Spinal cord (tissue), 10 donors: ENCODE measurements around the gene TLCD3A. TPM values are rescaled to one million over a fixed set of nuclear protein-coding genes. Genes with fewer than 3 reads are reported as not detected.

Experiments
- DNase-seq, 6 donors: peaks; one replicate each; pipeline versions ENCODE4 v3.0.0 to v3.0.0-alpha.2; 2013 to 2015; ENCODE audit warnings: low spot score in 6 of 6, low read depth in 4 of 6
- H3K27ac ChIP-seq: one replicate; pipeline ENCODE4 v1.5.1; 2013; ENCODE audit warnings: low read depth, low read length, control low read depth
- H3K27me3 ChIP-seq: one replicate; pipeline ENCODE4 v1.6.1; 2013; ENCODE audit warnings: low read length; ENCODE audit not compliant: control insufficient read depth, insufficient read depth
- H3K36me3 ChIP-seq: one replicate; pipeline ENCODE4 v1.6.1; 2013; ENCODE audit warnings: low read length; ENCODE audit not compliant: control insufficient read depth, insufficient read depth
- H3K4me1 ChIP-seq: one replicate; pipeline ENCODE4 v1.6.1; 2013; ENCODE audit warnings: low read length; ENCODE audit not compliant: control insufficient read depth, insufficient read depth
- H3K4me3 ChIP-seq: one replicate; pipeline ENCODE4 v1.5.1; 2013; ENCODE audit warnings: low read depth, low read length, control low read depth
- H3K9me3 ChIP-seq: one replicate; pipeline ENCODE4 v1.6.1; 2013; ENCODE audit warnings: low read length; ENCODE audit not compliant: control insufficient read depth, insufficient read depth
- WGBS: methylation state at CpG from one replicate; pipeline ENCODE4 v1.1.5; 2013; ENCODE audit warnings: missing lambda C conversion rate; ENCODE audit not compliant: insufficient coverage; 5-methylcytosine and 5-hydroxymethylcytosine counted together
- long read RNA-seq, 4 donors: transcript quantifications; one replicate each; lab custom pipeline, GENCODE V29; 2026
- polyA plus RNA-seq, 2 donors: library from polyadenylated mRNA; unstranded; fragments of 120-200 nt; gene quantifications; one replicate each; pipeline ENCODE4 v1.2.1, GENCODE V29; 2013; ENCODE audit not compliant: insufficient read length in 2 of 2
- total RNA-seq, 2 donors: library from RNA; depleted of rRNA in 1 of 2; stranded (reverse); fragments of 120-200 nt in 1 of 2; fragments of >200 nt in 1 of 2; gene quantifications; one replicate each; pipeline versions ENCODE4 v1.2.3 to v1.2.4, GENCODE V29; 2013 to 2014
- donor health status: healthy.

TLCD3A gene
- total RNA-seq (10 to 100 TPM; 11.3 to 17.7 TPM), polyA plus RNA-seq (10 to 100 TPM; 24.6 to 27.6 TPM)
- long read RNA-seq, donor 1, transcript FAM57A-202 (5 exons, 2,412 nt) = major isoform, 6 of 8 reads
- long read RNA-seq, donor 1, partial matches to known transcripts = 0 of 8 reads
- long read RNA-seq, donor 1, other reads (novel, unspliced or antisense) = 0 of 8 reads
- long read RNA-seq, donor 2, partial matches to known transcripts = 0 of 2 reads
- long read RNA-seq, donor 2, other reads (novel, unspliced or antisense) = 0 of 2 reads
- long read RNA-seq, donor 3, partial matches to known transcripts = 0 of 3 reads
- long read RNA-seq, donor 3, other reads (novel, unspliced or antisense) = 0 of 3 reads
- long read RNA-seq, donor 4, transcript FAM57A-202 (5 exons, 2,412 nt) = major isoform, 6 of 7 reads
- long read RNA-seq, donor 4, partial matches to known transcripts = 0 of 7 reads
- long read RNA-seq, donor 4, other reads (novel, unspliced or antisense) = 0 of 7 reads

- H3K27ac ChIP-seq = peak within 1 kb of the TSS; percentile 47
- no peaks in the 10 kb centered on the region for H3K9me3 ChIP-seq
- H3K36me3 ChIP-seq = peaks cover 19% of the 10 kb centered on the region
- peaks cover 25% of the 10 kb centered on the region for H3K4me1 ChIP-seq
- peak within 1 kb of the TSS; percentile 66 for H3K4me3 ChIP-seq
- DNase-seq = peak in 2 of 6 donors; percentile 80 to 87
- no peaks in the 10 kb centered on the region for H3K27me3 ChIP-seq
- under 1% methylated on average over 126 of the region's 126 CpGs for WGBS
Measured at GRCh38 chr17:732067-732901, at the start of gene TLCD3A. TSS of gene TLCD3A (plus strand) at chr17:732596. CDS start at chr17:732648, 52 bp downstream.

GRCh38 chr17:683040-683439, 49.4 kb upstream of the TLCD3A start:
- Histone ChIP-seq H3K9me3 (no peaks in the 10 kb centered on the region), H3K4me1 (no peaks in the 10 kb centered on the region), H3K27ac (no peak overlapping the region), H3K36me3 (peaks cover 14% of the 10 kb centered on the region), H3K4me3 (no peak overlapping the region), H3K27me3 (no peaks in the 10 kb centered on the region)
- WGBS = no CpG with 5 or more reads among the region's 1 CpG
- peak in 1 of 6 donors; percentile 21 for DNase-seq

- WGBS = no CpG with 5 or more reads among the region's 4 CpGs
- no peaks in the 10 kb centered on the region for H3K27me3 ChIP-seq
- H3K27ac ChIP-seq = no peak overlapping the region
- H3K4me3 ChIP-seq = no peak overlapping the region
- H3K4me1 ChIP-seq = no peaks in the 10 kb centered on the region
- peaks cover 14% of the 10 kb centered on the region for H3K36me3 ChIP-seq
- no peaks in the 10 kb centered on the region for H3K9me3 ChIP-seq
- DNase-seq = peak in 1 of 6 donors; percentile 34
Measured at GRCh38 chr17:683499-684254, 48.7 kb upstream of the TLCD3A start.

- no peaks in the 10 kb centered on the region for H3K4me1 ChIP-seq
- H3K36me3 ChIP-seq = peaks cover 19% of the 10 kb centered on the region
- H3K27me3 ChIP-seq = no peaks in the 10 kb centered on the region
- no peak overlapping the region for H3K27ac ChIP-seq
- no peak for DNase-seq
- H3K9me3 ChIP-seq = no peaks in the 10 kb centered on the region
- WGBS = 86% methylated on average over 4 of the region's 6 CpGs
- no peak overlapping the region for H3K4me3 ChIP-seq
Measured at GRCh38 chr17:685006-685405, 47.4 kb upstream of the TLCD3A start.

- H3K4me3 ChIP-seq = no peak overlapping the region
- no peak overlapping the region for H3K27ac ChIP-seq
- WGBS = 93% methylated on average over 10 of the region's 18 CpGs
- peak in 2 of 6 donors; percentile 61 to 78 for DNase-seq
- H3K27me3 ChIP-seq = no peaks in the 10 kb centered on the region
- H3K36me3 ChIP-seq = peaks cover 23% of the 10 kb centered on the region
- H3K9me3 ChIP-seq = no peaks in the 10 kb centered on the region
- no peaks in the 10 kb centered on the region for H3K4me1 ChIP-seq
Measured at GRCh38 chr17:688100-688989, 44.1 kb upstream of the TLCD3A start.

- Histone ChIP-seq H3K27me3 (no peaks in the 10 kb centered on the region), H3K9me3 (no peaks in the 10 kb centered on the region), H3K36me3 (peaks cover 29% of the 10 kb centered on the region), H3K4me3 (no peak overlapping the region), H3K4me1 (no peaks in the 10 kb centered on the region), H3K27ac (no peak overlapping the region)
- 94% methylated on average over 6 of the region's 17 CpGs for WGBS
- DNase-seq = no peak
Measured at GRCh38 chr17:689556-690275, 42.7 kb upstream of the TLCD3A start.

- no peak overlapping the region for H3K27ac ChIP-seq
Measured at GRCh38 chr17:690361-690760, 42.0 kb upstream of the TLCD3A start.

GRCh38 chr17:691423-691822, 41.0 kb upstream of the TLCD3A start:
- no CpG with 5 or more reads among the region's 4 CpGs for WGBS
- Histone ChIP-seq H3K4me1 (no peaks in the 10 kb centered on the region), H3K27me3 (no peaks in the 10 kb centered on the region), H3K9me3 (no peaks in the 10 kb centered on the region), H3K36me3 (peaks cover 35% of the 10 kb centered on the region), H3K4me3 (no peak overlapping the region), H3K27ac (no peak overlapping the region)
- DNase-seq = no peak

More at GRCh38 chr17:690361-690760, 42.0 kb upstream of the TLCD3A start:
- H3K4me1 ChIP-seq = no peaks in the 10 kb centered on the region
- no peak for DNase-seq
- H3K9me3 ChIP-seq = no peaks in the 10 kb centered on the region
- H3K4me3 ChIP-seq = no peak overlapping the region
- H3K36me3 ChIP-seq = peaks cover 30% of the 10 kb centered on the region
- no peaks in the 10 kb centered on the region for H3K27me3 ChIP-seq
- 86% methylated on average over 5 of the region's 9 CpGs for WGBS
